Embryonic facial prominence (tissue), 1 donor: ENCODE results near the gene PPT2.
"Not testable (repeated sequence)": the region's sequence is repeated elsewhere in the genome, so short reads cannot be mapped to it uniquely, and the experiment has no call there.

Experiments used
- DNase-seq: peaks from one replicate; pipeline ENCODE4 v3.0.0-alpha.2; 2016; ENCODE audit errors: extremely low spot score

Gene PPT2

GRCh38 chr6:32127717-32128592, 26.0 kb upstream of the PPT2 start, which contains the start of gene ATF6B:
Gene ATF6B, minus strand, starts transcription at chr6:32128246. Its CDS starts 39 bp downstream, at chr6:32128207.
- peak; percentile 100 for DNase-seq

- DNase-seq: no peak
These were observed 25.1 kb upstream of the PPT2 start for GRCh38 chr6:32128751-32129296.

GRCh38 chr6:32129297-32130088, 24.4 kb upstream of the PPT2 start:
- no peak for DNase-seq

DNA sequence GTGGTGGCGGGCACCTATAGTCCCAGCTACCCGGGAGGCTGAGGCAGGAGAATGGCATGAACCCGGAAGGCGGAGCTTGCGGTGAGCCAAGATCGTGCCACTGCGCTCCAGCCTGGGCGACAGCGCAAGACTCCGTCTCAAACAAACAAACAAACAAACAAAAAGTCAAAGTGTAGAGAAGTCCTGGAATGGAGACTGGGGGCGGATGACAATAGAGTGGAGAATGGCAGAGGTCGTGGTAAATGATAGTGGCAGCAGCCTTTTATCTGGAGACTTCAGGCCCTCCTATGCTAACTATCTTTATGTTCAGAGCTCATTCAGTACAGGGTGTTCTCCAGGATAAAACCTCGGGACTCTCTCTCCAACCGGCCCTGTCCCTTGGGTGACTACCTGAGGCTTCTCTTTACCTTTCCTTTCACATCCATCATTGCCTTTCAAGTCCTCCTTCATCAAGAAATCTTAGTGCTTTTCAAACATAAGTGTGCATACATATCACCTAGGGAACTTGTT, 22.4 kb upstream of the PPT2 start:
- DNase-seq: no peak

- no peak for DNase-seq
These were observed 21.8 kb upstream of the PPT2 start for GRCh38 chr6:32132110-32132509.

GRCh38 chr6:32133786-32134185, 20.2 kb upstream of the PPT2 start:
- DNase-seq: no peak

GRCh38 chr6:32137454-32137853, 16.5 kb upstream of the PPT2 start:
- no peak for DNase-seq

DNA sequence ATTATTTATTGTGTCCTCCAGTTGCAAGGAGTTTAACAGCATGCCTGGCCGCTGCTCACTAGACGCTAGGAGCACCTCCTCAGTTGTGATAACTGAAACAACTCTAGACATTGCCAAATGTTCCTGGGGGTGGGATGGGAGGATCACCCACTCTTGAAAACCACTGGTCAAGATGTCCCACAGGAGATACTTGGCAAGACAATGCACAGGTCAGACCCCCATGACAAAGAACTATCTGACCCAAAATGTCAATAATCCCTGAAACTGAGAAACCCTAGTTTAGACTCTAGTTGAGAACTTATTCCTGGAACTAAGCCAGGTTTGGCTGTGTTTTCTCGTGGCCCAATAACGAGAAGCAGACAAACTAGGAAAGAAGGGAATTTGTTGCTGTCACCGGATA, 14.4 kb upstream of the PPT2 start:
- no peak for DNase-seq

DNA sequence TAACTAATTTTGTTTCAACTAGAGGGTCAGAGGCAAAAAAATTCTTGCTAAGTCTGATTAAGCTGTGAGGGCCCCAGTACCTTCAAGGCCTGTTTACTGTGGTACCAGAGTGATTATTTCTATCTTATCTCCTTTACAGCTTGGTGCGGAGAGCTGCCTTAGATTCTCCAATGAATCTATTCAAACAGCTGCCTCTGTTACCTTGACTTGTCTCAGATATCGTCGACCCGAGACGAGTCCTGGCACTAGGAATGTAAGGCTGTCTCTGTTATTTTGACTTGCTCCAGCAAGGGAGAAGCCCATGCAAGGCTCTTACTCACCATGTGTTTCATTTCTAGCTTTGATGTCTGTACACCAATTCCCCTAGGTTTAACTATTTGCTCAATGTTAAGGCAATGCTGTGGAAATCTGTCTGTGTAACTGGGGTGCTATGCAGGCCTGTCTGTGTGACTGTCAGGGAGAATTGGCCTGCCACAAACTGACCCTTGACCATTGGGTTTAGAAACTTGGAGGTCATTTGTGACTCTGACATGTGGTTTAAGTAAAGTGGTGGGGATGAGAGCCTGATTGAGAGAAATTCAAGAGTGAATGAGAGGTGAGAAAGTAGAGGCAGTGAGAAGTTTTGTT, 13.4 kb upstream of the PPT2 start:
- DNase-seq: no peak

DNA sequence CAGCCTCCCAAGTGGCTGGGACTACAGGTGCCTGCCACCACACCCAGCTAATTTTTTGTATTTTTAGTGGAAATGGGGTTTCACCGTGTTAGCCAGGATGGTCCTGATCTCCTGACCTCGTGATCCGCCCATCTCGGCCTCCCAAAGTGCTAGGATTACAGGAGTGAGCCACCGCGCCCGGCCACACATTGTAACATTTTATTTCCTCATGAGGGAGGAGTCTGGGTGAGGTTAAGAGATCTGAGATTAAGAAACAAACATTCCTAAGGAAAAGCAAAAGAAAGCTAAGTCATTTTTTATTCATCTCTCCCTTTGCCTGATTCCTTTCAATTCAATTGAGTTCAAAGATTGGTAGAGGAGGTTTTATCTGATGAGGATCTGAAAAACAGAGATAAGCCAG, 9.7 kb upstream of the PPT2 start:
- not testable (repeated sequence) for DNase-seq

DNA sequence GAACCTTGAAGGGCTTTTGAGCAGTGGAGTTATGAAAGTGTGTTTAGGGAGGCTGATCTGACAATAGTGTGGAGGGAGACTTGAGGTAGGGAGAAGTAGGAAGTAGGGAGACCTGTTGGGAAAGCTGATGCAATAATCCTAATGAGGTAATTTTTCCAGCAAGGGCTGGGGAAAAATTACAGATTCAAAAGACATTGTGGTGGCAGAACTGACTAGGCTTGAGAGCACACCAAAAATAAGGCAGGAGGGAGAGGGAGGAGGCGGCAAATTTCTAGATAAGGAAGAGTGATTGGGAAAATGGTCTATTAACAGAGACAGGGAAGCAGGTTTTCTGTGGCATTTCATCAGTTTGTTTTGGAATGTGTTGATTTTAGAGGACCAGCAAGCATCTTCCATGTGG, 7.7 kb upstream of the PPT2 start:
- DNase-seq: no peak

DNA sequence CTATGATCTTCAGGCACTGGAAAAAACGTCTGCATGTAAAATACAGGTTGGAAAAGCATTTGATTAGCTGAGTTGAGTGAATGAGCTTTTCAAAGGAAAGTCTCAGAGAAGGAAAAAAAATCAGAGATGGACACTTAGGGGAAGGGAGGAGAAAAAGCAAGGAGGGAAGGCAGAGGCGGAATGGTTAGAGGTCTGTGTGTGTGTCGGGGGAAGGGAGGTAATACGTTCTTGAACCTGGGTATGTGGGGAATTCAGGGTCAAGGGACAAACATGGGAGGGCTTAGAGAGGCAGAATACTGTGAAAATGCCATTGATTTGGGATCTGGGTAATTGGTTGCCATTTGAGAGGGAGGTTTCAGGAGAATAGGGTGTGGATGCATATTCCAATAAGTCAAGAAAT, 7.3 kb upstream of the PPT2 start:
- no peak for DNase-seq

- no peak for DNase-seq
These were observed 6.4 kb upstream of the PPT2 start for GRCh38 chr6:32147401-32148132.

- DNase-seq: no peak
These were observed 5.5 kb upstream of the PPT2 start for GRCh38 chr6:32148289-32149091.

- DNase-seq: no peak
These were observed 4.7 kb upstream of the PPT2 start for GRCh38 chr6:32149092-32149755.

- DNase-seq: no peak
These were observed 3.7 kb upstream of the PPT2 start for GRCh38 chr6:32149932-32150870.

GRCh38 chr6:32151181-32151862, 2.6 kb upstream of the PPT2 start:
- DNase-seq: no peak
